22Rv1 (cell line): ENCODE measurements around the gene PRTFDC1.

ENCODE experiments used
- ZFX ChIP-seq: fragments of 450-650 bp; IDR thresholded peaks from 2 replicates; pipeline ENCODE4 v1.6.1; 2017; ENCODE audit warnings: antibody characterized with exemption, borderline replicate concordance
- TF ChIP-seq, protein P1 (sequence below): fragments of 450-650 bp; IDR thresholded peaks from 2 replicates; pipeline ENCODE4 v1.5.1; 2017; ENCODE audit warnings: mild to moderate bottlenecking

DNA sequence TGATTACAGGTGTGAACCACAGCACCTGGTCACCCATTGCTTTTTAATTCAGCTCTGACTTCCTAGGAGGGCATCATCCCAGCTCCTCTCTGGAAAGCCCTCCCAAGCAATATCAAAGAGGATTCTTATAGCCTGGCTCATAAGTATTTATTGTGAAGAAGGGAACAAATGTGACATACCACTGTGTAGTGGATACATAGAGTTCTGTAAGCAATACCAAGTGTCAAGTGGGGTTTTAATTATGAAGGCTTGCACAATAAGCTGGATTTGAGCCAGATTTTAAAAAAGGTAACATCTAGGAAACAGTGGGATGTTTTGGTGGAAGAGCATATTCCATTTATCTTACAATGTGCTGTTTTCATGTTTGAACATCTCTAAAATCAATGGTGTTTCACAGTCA, 19.0 kb upstream of the PRTFDC1 start:
- TF ChIP-seq, protein P1, sequence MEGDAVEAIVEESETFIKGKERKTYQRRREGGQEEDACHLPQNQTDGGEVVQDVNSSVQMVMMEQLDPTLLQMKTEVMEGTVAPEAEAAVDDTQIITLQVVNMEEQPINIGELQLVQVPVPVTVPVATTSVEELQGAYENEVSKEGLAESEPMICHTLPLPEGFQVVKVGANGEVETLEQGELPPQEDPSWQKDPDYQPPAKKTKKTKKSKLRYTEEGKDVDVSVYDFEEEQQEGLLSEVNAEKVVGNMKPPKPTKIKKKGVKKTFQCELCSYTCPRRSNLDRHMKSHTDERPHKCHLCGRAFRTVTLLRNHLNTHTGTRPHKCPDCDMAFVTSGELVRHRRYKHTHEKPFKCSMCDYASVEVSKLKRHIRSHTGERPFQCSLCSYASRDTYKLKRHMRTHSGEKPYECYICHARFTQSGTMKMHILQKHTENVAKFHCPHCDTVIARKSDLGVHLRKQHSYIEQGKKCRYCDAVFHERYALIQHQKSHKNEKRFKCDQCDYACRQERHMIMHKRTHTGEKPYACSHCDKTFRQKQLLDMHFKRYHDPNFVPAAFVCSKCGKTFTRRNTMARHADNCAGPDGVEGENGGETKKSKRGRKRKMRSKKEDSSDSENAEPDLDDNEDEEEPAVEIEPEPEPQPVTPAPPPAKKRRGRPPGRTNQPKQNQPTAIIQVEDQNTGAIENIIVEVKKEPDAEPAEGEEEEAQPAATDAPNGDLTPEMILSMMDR, result no peak
- TF ChIP-seq ZFX, result no peak
